GM19023 (cell line): ENCODE data around the gene TNNI3.
"Not testable (repeated sequence)": the region's sequence is repeated elsewhere in the genome, so short reads cannot be mapped to it uniquely, and the experiment has no call there.

Experiments
- ATAC-seq: cut with Tn5 transposase; IDR thresholded peaks from one replicate; pipeline ENCODE4 v1.9.1; 2021; ENCODE audit warnings: mild to moderate bottlenecking, moderate library complexity; ENCODE audit not compliant: unreplicated experiment

Gene TNNI3

DNA sequence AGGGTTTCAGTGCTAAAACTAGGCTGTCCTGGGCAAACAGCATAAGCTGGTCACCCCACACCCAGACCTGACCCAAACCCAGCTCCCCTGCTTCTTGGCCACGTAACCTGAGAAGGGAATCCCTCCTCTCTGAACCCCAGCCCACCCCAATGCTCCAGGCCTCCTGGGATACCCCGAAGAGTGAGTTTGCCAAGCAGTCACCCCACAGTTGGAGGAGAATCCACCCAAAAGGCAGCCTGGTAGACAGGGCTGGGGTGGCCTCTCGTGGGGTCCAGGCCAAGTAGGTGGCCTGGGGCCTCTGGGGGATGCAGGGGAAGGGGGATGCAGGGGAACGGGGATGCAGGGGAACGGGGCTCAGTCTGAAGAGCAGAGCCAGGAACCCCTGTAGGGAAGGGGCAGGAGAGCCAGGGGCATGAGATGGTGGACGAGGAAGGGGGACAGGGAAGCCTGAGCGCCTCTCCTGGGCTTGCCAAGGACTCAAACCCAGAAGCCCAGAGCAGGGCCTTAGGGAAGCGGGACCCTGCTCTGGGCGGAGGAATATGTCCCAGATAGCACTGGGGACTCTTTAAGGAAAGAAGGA, 42.9 kb downstream of the TNNI3 start:
- ATAC-seq = no peak

DNA sequence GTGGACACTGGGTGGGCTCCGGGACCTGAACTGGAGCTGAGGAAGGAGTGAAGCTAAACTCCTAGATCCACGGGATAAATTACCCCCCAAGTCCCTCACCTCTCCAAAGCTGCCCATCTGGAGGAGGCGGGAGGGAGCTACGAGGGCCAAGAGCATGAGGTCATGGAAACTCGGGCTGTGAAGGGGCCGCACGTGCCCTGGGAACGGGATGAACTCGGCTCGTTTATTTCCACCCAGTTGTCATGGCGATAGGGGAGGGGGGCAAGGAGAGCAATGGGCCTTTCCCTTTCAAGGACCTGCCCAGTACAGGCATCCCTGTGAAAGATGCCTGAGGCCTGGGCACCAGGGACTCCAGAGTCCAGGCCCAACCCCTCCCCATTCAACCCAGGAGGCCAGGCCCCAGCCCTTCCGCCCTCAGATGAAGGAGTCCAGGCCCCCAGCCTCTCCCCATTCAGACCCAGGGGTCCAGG, 43.9 kb downstream of the TNNI3 start:
- no peak for ATAC-seq

DNA sequence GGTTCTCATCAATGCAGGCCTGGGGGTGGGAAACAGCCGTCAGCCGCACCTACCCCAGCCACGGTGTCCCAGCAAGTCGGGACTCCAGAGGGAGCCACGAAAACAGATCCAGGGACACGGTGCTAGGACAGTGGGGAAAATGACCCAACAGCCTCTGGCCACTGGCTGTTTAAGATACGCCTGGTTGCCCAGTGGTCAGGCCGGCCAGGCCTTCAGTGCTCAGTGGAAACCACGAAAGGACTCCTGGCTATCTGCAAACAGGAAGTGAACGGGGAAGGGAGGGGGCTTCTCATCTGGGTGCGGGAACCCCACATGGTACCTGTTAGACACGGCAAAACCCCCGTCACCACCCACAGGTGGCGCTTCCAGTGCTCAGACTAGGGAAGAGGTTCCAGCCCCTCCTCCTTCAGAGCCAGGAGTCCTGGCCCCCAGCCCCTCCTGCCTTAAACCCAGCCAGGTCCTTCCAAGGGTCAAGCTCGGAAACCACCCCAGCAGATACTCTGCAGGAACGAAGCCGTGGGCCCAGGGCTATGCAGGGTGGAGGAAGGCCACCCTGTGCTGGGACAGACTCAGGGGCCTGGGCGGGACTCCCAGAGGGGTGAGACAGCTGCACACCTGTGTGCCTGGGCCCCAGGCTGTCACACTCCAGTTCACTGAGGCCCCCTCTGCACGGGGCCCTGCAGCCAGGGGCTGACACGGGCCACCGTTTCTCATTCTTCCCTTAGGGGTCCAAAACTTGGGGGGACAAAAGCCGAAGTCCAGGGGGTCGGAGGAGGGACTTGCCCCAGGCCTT, 44.6 kb downstream of the TNNI3 start:
- ATAC-seq = no peak

DNA sequence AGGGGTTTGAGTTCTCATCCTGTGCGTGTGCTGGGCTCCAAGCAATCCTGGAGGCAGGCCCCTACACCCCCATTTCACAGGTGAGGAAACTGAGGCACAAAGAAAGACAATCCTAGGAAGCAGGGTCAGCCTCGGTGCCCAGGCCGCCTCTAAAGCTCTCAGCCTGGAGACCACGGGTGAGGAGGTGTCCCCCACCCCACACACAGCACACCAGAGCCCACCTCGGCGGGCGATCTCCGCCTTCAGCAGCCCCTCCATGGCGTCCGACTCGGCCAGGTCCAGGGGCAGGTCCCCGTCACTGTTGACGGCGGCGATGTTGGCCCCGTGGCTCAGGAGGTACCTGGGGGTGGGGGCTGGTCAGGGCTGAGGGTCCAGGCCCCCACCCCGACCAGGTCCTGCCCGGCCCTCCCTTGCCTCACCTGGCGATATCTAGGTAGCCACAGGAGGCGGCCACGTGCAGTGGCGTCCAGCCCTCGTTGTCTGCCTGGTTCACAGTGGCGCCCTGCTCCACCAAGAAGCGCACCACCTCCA, 45.2 kb downstream of the TNNI3 start:
- no peak for ATAC-seq

DNA sequence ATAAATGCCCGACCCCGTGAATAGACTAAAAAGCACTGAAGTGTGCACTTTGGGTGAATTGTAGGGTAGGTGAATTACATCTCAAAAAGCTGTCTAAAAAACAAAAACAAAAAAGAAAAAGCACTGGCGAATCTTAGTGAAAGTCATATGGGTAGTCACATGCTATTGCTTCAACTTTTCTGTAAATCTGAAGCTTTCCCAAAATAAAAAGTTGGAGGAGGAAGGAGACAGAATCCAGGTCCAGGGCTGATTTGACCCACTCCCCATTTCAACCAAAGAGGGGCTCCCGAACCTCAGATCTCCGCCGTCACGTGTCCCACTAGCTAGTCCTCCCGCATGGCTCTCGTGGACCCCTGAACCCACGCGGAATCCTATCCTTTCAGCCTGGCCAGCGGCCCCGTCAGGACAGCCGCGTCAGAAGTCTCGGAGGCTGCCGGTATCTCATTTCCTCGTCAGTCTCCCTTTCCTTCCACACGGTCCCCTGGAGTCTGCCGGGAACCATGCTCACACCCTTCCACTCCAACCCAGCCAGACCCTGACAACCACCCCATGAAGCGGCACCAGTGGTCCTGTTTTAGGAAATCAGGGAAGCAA, 46.2 kb downstream of the TNNI3 start:
- no peak for ATAC-seq

DNA sequence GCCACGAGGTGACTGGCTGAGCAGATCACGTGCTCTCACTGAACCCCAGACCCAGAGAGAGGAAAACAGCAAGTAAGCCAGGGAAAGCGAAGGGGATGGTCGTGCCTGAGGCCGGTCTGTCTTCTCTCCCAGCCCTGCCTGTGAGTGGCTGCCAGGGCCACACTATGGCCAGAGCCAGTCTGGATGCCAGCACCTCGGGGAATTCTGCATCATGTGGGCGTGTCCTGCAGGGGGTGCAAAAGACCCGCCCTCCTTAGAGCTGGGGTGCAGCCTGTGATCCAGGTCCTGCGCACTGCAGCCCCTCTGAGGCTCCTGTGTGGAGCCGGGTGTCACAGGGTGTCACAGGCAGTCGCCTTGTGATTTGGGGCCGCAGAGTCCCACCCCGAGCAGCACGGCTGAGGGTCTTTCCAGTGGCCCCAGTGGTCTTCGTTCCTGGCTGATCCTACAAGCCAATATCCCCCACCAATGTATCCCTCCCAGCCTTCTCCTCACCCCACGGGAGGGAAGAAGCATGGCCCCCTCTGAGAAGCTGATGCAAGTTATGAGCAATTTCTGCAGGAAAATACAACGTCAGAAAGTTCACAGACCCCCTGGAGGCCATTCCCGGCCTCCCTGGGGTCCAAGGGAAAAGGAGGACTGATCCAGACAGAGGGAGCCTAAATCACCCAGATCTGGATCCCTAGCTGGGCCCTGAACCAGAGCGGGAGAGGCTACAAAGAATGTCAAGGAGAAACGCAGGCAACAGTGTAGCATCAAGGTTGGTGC, 47.8 kb downstream of the TNNI3 start:
- no peak for ATAC-seq

DNA sequence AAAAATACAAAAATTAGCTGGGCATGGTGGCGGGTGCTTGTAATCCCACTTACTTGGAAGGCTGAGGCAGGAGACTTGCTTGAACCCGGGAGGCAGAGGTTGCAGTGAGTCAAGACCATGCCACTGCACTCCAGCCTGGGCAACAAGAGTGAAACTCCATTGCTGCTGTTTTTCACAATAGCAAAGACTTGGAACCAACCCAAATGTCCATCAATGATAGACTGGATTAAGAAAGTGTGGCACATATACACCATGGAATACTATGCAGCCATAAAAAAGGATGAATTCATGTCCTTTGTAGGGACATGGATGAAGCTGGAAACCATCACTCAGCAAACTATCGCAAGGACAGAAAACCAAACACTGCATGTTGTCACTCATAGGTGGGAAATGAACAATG, 50.3 kb downstream of the TNNI3 start:
- not testable (repeated sequence) for ATAC-seq

DNA sequence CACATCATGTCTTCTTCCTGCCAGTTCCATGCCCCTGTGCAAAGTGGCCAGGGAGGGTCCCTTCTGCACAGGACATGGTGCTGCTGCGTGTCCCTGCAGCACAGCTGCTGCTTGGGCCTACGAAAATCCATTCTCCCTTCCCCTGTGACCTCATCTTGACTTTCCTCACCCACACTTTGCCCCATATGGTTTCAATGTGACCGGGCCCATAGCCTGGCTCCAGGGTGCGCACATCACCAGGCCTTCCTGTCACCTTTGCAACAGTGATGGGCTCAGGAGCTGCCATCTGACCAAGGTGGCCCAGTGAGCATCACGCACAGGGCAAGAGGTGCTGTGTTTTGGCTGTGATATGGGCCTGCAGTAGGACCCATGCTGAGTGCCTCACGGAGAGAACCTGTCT, 50.9 kb downstream of the TNNI3 start:
- no peak for ATAC-seq

DNA sequence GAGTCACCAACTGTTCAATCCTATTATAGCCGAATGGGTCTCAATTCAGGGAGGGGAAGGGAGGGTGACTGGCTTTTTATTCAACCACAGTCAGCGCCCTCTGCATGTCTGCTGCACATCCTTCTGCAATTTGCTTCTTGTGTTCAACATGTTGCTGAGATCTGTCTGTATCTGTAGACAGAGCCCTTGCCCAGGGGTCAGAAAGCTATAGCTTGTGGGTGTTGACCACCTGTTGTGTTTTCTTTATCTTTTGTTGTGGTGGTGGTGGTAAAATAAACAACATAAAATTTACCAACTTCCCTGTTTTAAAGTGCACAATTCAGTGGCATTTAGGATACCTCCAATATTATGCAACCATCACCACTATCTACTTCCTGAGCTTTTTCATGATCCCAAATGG, 52.3 kb downstream of the TNNI3 start:
- ATAC-seq = no peak

DNA sequence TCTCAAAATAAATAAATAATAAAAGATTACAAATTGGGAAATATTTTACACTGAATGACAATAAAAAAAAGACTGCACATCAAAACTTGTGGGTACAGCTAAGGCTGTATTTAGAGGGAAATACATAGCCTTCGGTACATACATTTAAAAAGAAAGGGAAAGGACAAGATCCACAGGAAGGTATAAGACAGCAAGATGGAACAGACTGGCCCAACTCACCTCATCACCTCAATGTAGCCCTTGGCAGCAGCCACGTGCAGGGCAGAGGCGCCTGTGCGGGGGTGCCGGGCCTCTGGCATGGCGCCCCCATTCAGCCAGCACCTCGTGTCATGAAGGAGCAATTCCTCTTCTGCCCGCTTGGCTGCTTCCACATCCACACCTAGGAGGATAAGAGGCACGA, 54.3 kb downstream of the TNNI3 start:
- no peak for ATAC-seq
